Measurements from ENCODE around the gene MBP. TPM values are rescaled to one million over a fixed set of nuclear protein-coding genes. Genes with fewer than 3 reads are reported as not detected.
A peak's percentile ranks its signal among the peaks of the same experiment; 100 is the strongest.

The MBP gene
- total and polyA plus RNA-seq, 3 experiments from 2014 or later = 59.5 to 196 (median 60.0) TPM

- Histone ChIP-seq H3K4me1 (ENCODE audit: insufficient read depth, low read length) (no peaks in the 10 kb centered on the region), H3K4me3 (ENCODE audit: low read length) (no peak overlapping the region), H3K27me3 (ENCODE audit: insufficient read depth, low read length, poor library complexity, severe bottlenecking) (peaks cover 4% of the 10 kb centered on the region), H3K36me3 (ENCODE audit: insufficient read depth, low read length) (no peaks in the 10 kb centered on the region), H3K9me3 (ENCODE audit: low read length) (no peaks in the 10 kb centered on the region), H3K27ac (ENCODE audit: low read depth, low read length) (no peak overlapping the region)
- ChIA-PET CTCF (no interaction called here), POLR2A (no interaction called here)
- no peaks in the 10 kb centered on the region for H3K9me3 Mint-ChIP-seq
- H3K4me1 Mint-ChIP-seq = peaks cover 0 to 4% (median 0%) of the 10 kb centered on the region in 3 donors
- no peak overlapping the region for H3K27ac Mint-ChIP-seq
- no peaks in the 10 kb centered on the region for H3K36me3 Mint-ChIP-seq
- H3K27me3 Mint-ChIP-seq = peaks cover 0 to 21% of the 10 kb centered on the region in 2 donors
- no peak for DNase-seq
- no peak overlapping the region for H3K4me3 Mint-ChIP-seq
These were observed 34.7 kb upstream of the MBP start for GRCh38 chr18:77167251-77167650.

DNA sequence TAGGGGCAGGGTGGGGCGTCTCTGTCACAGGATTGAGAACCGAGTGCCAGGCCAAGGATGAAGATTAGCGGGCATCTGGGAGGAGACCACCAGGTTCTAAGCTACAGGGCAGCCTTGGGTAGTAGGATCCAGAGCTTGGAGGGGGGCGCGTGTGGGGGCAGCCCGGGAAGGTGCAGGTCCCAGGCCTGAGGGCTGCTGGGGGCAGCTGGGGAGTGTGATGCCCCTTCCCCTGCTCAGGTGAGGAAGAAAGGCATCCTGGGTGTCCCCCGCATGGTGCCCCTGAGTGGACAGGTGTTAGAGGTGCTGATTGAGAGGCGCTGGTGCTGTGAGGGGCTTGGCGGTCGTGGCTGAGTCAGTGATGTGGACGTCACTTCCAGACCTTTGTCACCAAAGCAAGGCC lies 33.9 kb upstream of the MBP start:
- H3K36me3 ChIP-seq (ENCODE audit: insufficient read depth, low read length) = no peaks in the 10 kb centered on the region
- Mint-ChIP-seq H3K4me1 (peaks cover 0 to 4% (median 0%) of the 10 kb centered on the region in 3 donors), H3K9me3 (no peaks in the 10 kb centered on the region), H3K4me3 (no peak overlapping the region), H3K27ac (no peak overlapping the region), H3K36me3 (no peaks in the 10 kb centered on the region), H3K27me3 (peaks cover 0 to 21% of the 10 kb centered on the region in 2 donors)
- H3K9me3 ChIP-seq (ENCODE audit: low read length) = no peaks in the 10 kb centered on the region
- no peak for DNase-seq
- CTCF ChIA-PET = no interaction called here
- H3K4me3 ChIP-seq (ENCODE audit: low read length) = no peak overlapping the region
- no peaks in the 10 kb centered on the region for H3K4me1 ChIP-seq (ENCODE audit: insufficient read depth, low read length)
- H3K27me3 ChIP-seq (ENCODE audit: insufficient read depth, low read length, poor library complexity, severe bottlenecking) = peaks cover 4% of the 10 kb centered on the region
- POLR2A ChIA-PET = no interaction called here
- H3K27ac ChIP-seq (ENCODE audit: low read depth, low read length) = no peak overlapping the region

DNA sequence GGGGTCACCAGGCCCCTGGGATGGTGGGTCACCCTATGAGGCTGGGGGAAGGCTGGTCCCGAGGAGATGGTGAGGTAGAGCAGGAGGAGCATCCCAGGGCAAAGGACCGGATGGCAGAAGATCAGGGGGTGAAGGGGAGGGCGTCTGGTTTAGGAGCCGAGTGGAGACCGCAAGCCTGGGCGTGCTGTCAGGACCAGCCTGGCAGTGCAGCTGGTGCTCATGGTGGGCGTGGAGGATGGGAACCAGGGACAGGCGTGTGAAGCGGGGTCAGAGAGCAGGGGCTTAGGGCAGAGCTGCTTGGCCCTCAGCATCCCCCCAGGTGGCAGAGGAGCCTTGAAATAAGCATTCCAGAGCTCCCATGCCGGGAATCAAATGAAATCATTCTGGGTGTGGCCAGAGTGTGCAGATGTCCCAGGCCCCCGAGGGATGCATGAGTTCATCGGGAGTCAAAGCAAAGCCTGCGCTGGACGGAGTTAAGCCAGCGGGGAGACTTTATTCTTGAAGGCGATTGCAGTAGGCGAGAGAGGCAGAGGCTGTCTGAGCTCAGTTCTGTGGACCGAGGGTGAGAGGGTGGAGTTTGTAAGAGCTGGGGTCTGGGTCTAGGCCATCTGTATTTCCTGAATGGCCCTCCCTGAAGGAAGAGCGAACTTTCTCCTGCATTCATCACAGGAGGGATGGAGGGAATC lies 33.1 kb upstream of the MBP start:
- POLR2A ChIA-PET = no interaction called here
- H3K27me3 ChIP-seq (ENCODE audit: insufficient read depth, low read length, poor library complexity, severe bottlenecking) = peaks cover 4% of the 10 kb centered on the region
- Mint-ChIP-seq H3K27me3 (peaks cover 0 to 21% of the 10 kb centered on the region in 2 donors), H3K9me3 (no peaks in the 10 kb centered on the region), H3K4me1 (peaks cover 0 to 4% (median 0%) of the 10 kb centered on the region in 3 donors), H3K27ac (peak overlapping the region in 1 of 8 donors; percentile 93), H3K4me3 (no peak overlapping the region), H3K36me3 (no peaks in the 10 kb centered on the region)
- H3K4me3 ChIP-seq (ENCODE audit: low read length) = no peak overlapping the region
- no peaks in the 10 kb centered on the region for H3K9me3 ChIP-seq (ENCODE audit: low read length)
- CTCF ChIA-PET = no interaction called here
- no peak overlapping the region for H3K27ac ChIP-seq (ENCODE audit: low read depth, low read length)
- H3K36me3 ChIP-seq (ENCODE audit: insufficient read depth, low read length) = no peaks in the 10 kb centered on the region
- no peaks in the 10 kb centered on the region for H3K4me1 ChIP-seq (ENCODE audit: insufficient read depth, low read length)
- DNase-seq = no peak

- Histone ChIP-seq H3K27me3 (ENCODE audit: insufficient read depth, low read length, poor library complexity, severe bottlenecking) (peaks cover 4% of the 10 kb centered on the region), H3K4me1 (ENCODE audit: insufficient read depth, low read length) (no peaks in the 10 kb centered on the region), H3K9me3 (ENCODE audit: low read length) (no peaks in the 10 kb centered on the region), H3K27ac (ENCODE audit: low read depth, low read length) (no peak overlapping the region), H3K4me3 (ENCODE audit: low read length) (no peak overlapping the region), H3K36me3 (ENCODE audit: insufficient read depth, low read length) (no peaks in the 10 kb centered on the region)
- Mint-ChIP-seq H3K4me3 (no peak overlapping the region), H3K27ac (no peak overlapping the region), H3K4me1 (peaks cover 0 to 4% (median 0%) of the 10 kb centered on the region in 3 donors), H3K36me3 (no peaks in the 10 kb centered on the region), H3K9me3 (no peaks in the 10 kb centered on the region), H3K27me3 (peaks cover 0 to 21% of the 10 kb centered on the region in 2 donors)
- POLR2A ChIA-PET = no interaction called here
- CTCF ChIA-PET = interaction anchor here (0.8 kb wide), 1 partner anchor 8 kb away, joined by 3 read pairs; no protein-coding TSS in a partner anchor
- DNase-seq = no peak
These were observed 32.3 kb upstream of the MBP start for GRCh38 chr18:77164763-77165485.

GRCh38 chr18:77164026-77164425 lies 31.4 kb upstream of the MBP start:
- Histone ChIP-seq H3K27ac (ENCODE audit: low read depth, low read length) (no peak overlapping the region), H3K4me1 (ENCODE audit: insufficient read depth, low read length) (no peaks in the 10 kb centered on the region), H3K27me3 (ENCODE audit: insufficient read depth, low read length, poor library complexity, severe bottlenecking) (peaks cover 4% of the 10 kb centered on the region), H3K36me3 (ENCODE audit: insufficient read depth, low read length) (no peaks in the 10 kb centered on the region), H3K9me3 (ENCODE audit: low read length) (no peaks in the 10 kb centered on the region), H3K4me3 (ENCODE audit: low read length) (no peak overlapping the region)
- H3K4me1 Mint-ChIP-seq = peaks cover 0 to 4% (median 0%) of the 10 kb centered on the region in 3 donors
- H3K9me3 Mint-ChIP-seq = no peaks in the 10 kb centered on the region
- H3K4me3 Mint-ChIP-seq = no peak overlapping the region
- ChIA-PET CTCF (no interaction called here), POLR2A (no interaction called here)
- no peaks in the 10 kb centered on the region for H3K36me3 Mint-ChIP-seq
- peak overlapping the region in 1 of 8 donors; percentile 60 for H3K27ac Mint-ChIP-seq
- H3K27me3 Mint-ChIP-seq = peaks cover 0 to 21% of the 10 kb centered on the region in 2 donors
- no peak for DNase-seq

GRCh38 chr18:77162580-77162979 lies 30.0 kb upstream of the MBP start:
- no peak for DNase-seq
- Mint-ChIP-seq H3K27ac (no peak overlapping the region), H3K9me3 (no peaks in the 10 kb centered on the region), H3K27me3 (peaks cover 0 to 21% of the 10 kb centered on the region in 2 donors), H3K4me3 (no peak overlapping the region), H3K4me1 (peaks cover 0 to 4% (median 0%) of the 10 kb centered on the region in 3 donors), H3K36me3 (no peaks in the 10 kb centered on the region)
- H3K4me1 ChIP-seq (ENCODE audit: insufficient read depth, low read length) = no peaks in the 10 kb centered on the region
- ChIA-PET POLR2A (no interaction called here), CTCF (no interaction called here)
- no peak overlapping the region for H3K27ac ChIP-seq (ENCODE audit: low read depth, low read length)
- H3K36me3 ChIP-seq (ENCODE audit: insufficient read depth, low read length) = no peaks in the 10 kb centered on the region
- no peaks in the 10 kb centered on the region for H3K9me3 ChIP-seq (ENCODE audit: low read length)
- H3K27me3 ChIP-seq (ENCODE audit: insufficient read depth, low read length, poor library complexity, severe bottlenecking) = peaks cover 4% of the 10 kb centered on the region
- H3K4me3 ChIP-seq (ENCODE audit: low read length) = no peak overlapping the region

- Histone ChIP-seq H3K27me3 (ENCODE audit: insufficient read depth, low read length, poor library complexity, severe bottlenecking) (peaks cover 4% of the 10 kb centered on the region), H3K36me3 (ENCODE audit: insufficient read depth, low read length) (no peaks in the 10 kb centered on the region), H3K4me3 (ENCODE audit: low read length) (no peak overlapping the region), H3K9me3 (ENCODE audit: low read length) (no peaks in the 10 kb centered on the region), H3K27ac (ENCODE audit: low read depth, low read length) (no peak overlapping the region), H3K4me1 (ENCODE audit: insufficient read depth, low read length) (no peaks in the 10 kb centered on the region)
- no peaks in the 10 kb centered on the region for H3K9me3 Mint-ChIP-seq
- H3K36me3 Mint-ChIP-seq = no peaks in the 10 kb centered on the region
- no peak overlapping the region for H3K4me3 Mint-ChIP-seq
- ChIA-PET POLR2A (no interaction called here), CTCF (no interaction called here)
- H3K4me1 Mint-ChIP-seq = peaks cover 0 to 4% (median 2%) of the 10 kb centered on the region in 3 donors
- H3K27ac Mint-ChIP-seq = no peak overlapping the region
- peaks cover 0 to 21% of the 10 kb centered on the region in 2 donors for H3K27me3 Mint-ChIP-seq
- DNase-seq = no peak
These were observed 29.4 kb upstream of the MBP start for GRCh38 chr18:77161961-77162360.

DNA sequence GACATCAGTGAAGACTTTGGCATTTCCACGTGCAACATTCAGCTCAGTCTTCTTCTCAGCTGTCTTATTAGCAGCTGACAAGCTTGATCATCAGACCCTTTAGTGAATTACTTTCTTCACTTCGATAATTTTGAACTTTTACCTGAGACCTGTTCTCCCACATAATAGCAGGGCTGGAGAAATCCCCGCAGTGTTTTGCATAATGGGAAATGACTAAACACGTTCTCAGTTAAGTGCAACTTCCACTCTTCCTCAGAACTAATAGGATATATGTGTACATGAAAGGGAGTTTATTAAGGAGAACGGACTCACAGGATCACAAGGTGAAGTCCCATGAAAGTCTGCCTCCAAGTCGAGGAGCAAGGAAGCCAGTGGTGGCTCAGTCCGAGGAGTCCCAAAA lies 28.8 kb upstream of the MBP start:
- ChIA-PET CTCF (no interaction called here), POLR2A (no interaction called here)
- H3K4me1 ChIP-seq (ENCODE audit: insufficient read depth, low read length) = no peaks in the 10 kb centered on the region

More for the DNA sequence above, 28.8 kb upstream of the MBP start:
- Mint-ChIP-seq H3K9me3 (no peaks in the 10 kb centered on the region), H3K4me3 (no peak overlapping the region), H3K4me1 (peaks cover 0 to 4% (median 2%) of the 10 kb centered on the region in 3 donors), H3K27ac (no peak overlapping the region), H3K27me3 (peaks cover 0 to 21% of the 10 kb centered on the region in 2 donors), H3K36me3 (no peaks in the 10 kb centered on the region)
- Histone ChIP-seq H3K9me3 (ENCODE audit: low read length) (no peaks in the 10 kb centered on the region), H3K36me3 (ENCODE audit: insufficient read depth, low read length) (no peaks in the 10 kb centered on the region), H3K4me3 (ENCODE audit: low read length) (no peak overlapping the region), H3K27me3 (ENCODE audit: insufficient read depth, low read length, poor library complexity, severe bottlenecking) (peaks cover 4% of the 10 kb centered on the region), H3K27ac (ENCODE audit: low read depth, low read length) (no peak overlapping the region)
- DNase-seq = no peak

Measured in CD8-positive, alpha-beta memory T cell (primary cell).